ENCODE measurements around the gene SBK3. TPM values are rescaled to one million over a fixed set of nuclear protein-coding genes. Genes with fewer than 3 reads are reported as not detected.

SBK3 gene
- total and polyA plus RNA-seq, 2 of the 8 experiments (the other 6 are each of a cell fraction or from before 2014, with no cell fraction given), result 0.76 to 1.5 TPM

DNA sequence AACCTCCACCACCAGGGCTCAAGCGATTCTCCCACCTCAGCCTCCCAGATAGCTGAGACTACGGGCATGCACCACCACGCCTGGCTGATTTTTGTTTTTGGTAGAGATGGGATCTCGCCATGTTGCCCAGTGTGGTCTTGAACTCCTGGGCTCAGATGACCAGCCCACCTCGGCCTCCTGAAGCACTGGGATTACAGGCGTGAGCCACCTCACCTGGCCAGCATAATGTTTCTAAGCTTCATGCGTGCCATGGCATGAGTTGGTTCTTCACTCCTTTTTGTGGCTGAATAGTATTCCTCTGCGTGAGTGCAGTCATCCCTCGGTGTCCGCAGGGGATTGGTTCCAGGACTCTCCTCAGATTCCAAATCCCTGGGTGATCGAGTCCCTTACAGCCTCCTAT lies 39.5 kb upstream of the SBK3 start:
- 0 out of 8 replicates have a peak overlapping the region, but pooled peaks of 1 of the 4 experiments have one; percentile 60 for H3K4me3 ChIP-seq (ENCODE audit: extremely low read depth in 1 of 4, insufficient read depth in 2 of 4, low read depth in 3 of 4, low read length in 4 of 4)
- ChIA-PET CTCF (ENCODE audit: partially characterized antibody) (interaction anchor here (1.0 to 2.3 kb wide), 3 partner anchors 21 to 54 kb away, joined by 4 to 8 read pairs (median 8); partner anchors contain the start of gene ZNF865), POLR2A (ENCODE audit: partially characterized antibody) (interaction anchor here (1.4 to 5.5 kb wide), 4 partner anchors 14 to 40 kb away, joined by 4 to 42 read pairs (median 8); partner anchors contain the start of genes FIZ1, ZNF524 and ZNF784)
- H2AK5ac ChIP-seq (ENCODE audit: low read depth, low read length), result no peak overlapping the region
- H3K23me2 ChIP-seq (ENCODE audit: low read depth, low read length), result peaks cover 14% of the 10 kb centered on the region
- no peak overlapping the region for H3K27ac ChIP-seq (ENCODE audit: low read depth, low read length)
- H2AFZ ChIP-seq (ENCODE audit: low read length), result no peak overlapping the region
- H3K18ac ChIP-seq (ENCODE audit: extremely low read depth, low read length), result no peak overlapping the region
- 84% methylated on average over 11 of the region's 11 CpGs; no CpG with 5 or more reads in 1 of the 2 experiments for WGBS, 2 experiments (ENCODE audit: extremely low coverage in 1 of 2, insufficient coverage in 1 of 2, insufficient read length in 1 of 2, insufficient replicate concordance in 2 of 2, low coverage in 1 of 2, low lambda C conversion rate in 2 of 2, missing lambda C conversion rate in 1 of 2)
- peak overlapping the region in 1 of 2 experiments; percentile 73; a peak in 1 of 4 replicates for H3K4me2 ChIP-seq (ENCODE audit: insufficient read depth in 1 of 2, low read depth in 2 of 2, low read length in 2 of 2)
- H2BK20ac ChIP-seq (ENCODE audit: low read length), result 0 out of 2 replicates have a peak overlapping the region, but pooled peaks have one; percentile 43
- H4K8ac ChIP-seq (ENCODE audit: extremely low read depth, insufficient read depth, low read length), result no peak overlapping the region; the same call in 1 of the 2 replicates
- peaks cover under 1 to 2% of the 10 kb centered on the region in 2 experiments; a peak in 3 of 4 replicates for H3K79me2 ChIP-seq (ENCODE audit: control insufficient read depth in 1 of 2, insufficient read depth in 2 of 2, low read length in 2 of 2)
- 0 out of 2 replicates have a peak overlapping the region, but pooled peaks have one; percentile 5 for H2BK15ac ChIP-seq (ENCODE audit: low read length)
- no peaks in the 10 kb centered on the region for H3K36me3 ChIP-seq (ENCODE audit: control insufficient read depth in 2 of 4, insufficient read depth in 4 of 4, low read length in 3 of 4)
- H2BK12ac ChIP-seq (ENCODE audit: low read depth, low read length), result no peak overlapping the region
- no peak overlapping the region for H3K4ac ChIP-seq (replicated peaks; ENCODE audit: insufficient read length, low read depth, low read length)
- H3K56ac ChIP-seq (replicated peaks; ENCODE audit: insufficient read length, low read depth, low read length), result no peak overlapping the region
- H3K79me1 ChIP-seq (ENCODE audit: low read depth, low read length), result peaks cover 3% of the 10 kb centered on the region; the same call in 1 of the 2 replicates
- no peaks in the 10 kb centered on the region; a peak in 1 of 7 replicates for H3K27me3 ChIP-seq (replicated peaks in 1 of 4; ENCODE audit: control insufficient read depth in 3 of 4, extremely low read depth in 1 of 4, insufficient read depth in 3 of 4, low read length in 3 of 4)
- H3K9ac ChIP-seq (replicated peaks in 1 of 4; ENCODE audit: extremely low read depth in 1 of 4, low read depth in 3 of 4, low read length in 3 of 4), result no peak overlapping the region
- DNase-seq (ENCODE audit: low read depth in 1 of 2, low spot score in 2 of 2) (no peak), FAIRE-seq (no peak)
- no peaks in the 10 kb centered on the region for H3K9me3 ChIP-seq (ENCODE audit: insufficient read depth in 2 of 2, low read depth in 1 of 2, low read length in 1 of 2)
- no peak overlapping the region for H3K23ac ChIP-seq (ENCODE audit: insufficient read length)
- H3K14ac ChIP-seq (ENCODE audit: insufficient read length), result no peak overlapping the region
- no peak overlapping the region for H2BK5ac ChIP-seq (ENCODE audit: low read depth, low read length)
- no peaks in the 10 kb centered on the region for H4K20me1 ChIP-seq (replicated peaks in 1 of 2; ENCODE audit: control insufficient read depth in 1 of 2, insufficient read depth in 2 of 2, low read length in 2 of 2)
- H4K91ac ChIP-seq (replicated peaks; ENCODE audit: insufficient read length, low read length), result no peak overlapping the region
- peaks cover 0 to 4% (median 1%) of the 10 kb centered on the region in 4 experiments; a peak in 5 of 7 replicates for H3K4me1 ChIP-seq (replicated peaks in 1 of 4; ENCODE audit: control insufficient read depth in 3 of 4, insufficient read depth in 4 of 4, low read length in 3 of 4)
- H4K5ac ChIP-seq (ENCODE audit: insufficient read length, low read depth, low read length), result no peak overlapping the region
- H2BK120ac ChIP-seq (replicated peaks; ENCODE audit: low read depth, low read length), result no peak overlapping the region
- TF ChIP-seq EZH2 (IDR thresholded peaks at IDR 0.05; ENCODE audit: low read depth, low read length, severe bottlenecking), result no peak
- no peak for TF ChIP-seq RAD21 (IDR thresholded peaks at IDR 0.05 in 1 of 2, conservative IDR thresholded peaks at IDR 0.05 in 1 of 2; ENCODE audit: low read depth in 2 of 2, low read length in 2 of 2)
- no peak for TF ChIP-seq CHD1 (IDR thresholded peaks at IDR 0.05; ENCODE audit: low read depth, low read length)
- TF ChIP-seq MAFK (IDR thresholded peaks at IDR 0.05; ENCODE audit: low read depth, low read length), result no peak
- no peak for TF ChIP-seq EGR1 (IDR thresholded peaks at IDR 0.05; ENCODE audit: borderline replicate concordance, low read depth, low read length)
- TF ChIP-seq RBBP5 (IDR thresholded peaks at IDR 0.05; ENCODE audit: borderline replicate concordance, low read depth, low read length), result no peak
- no peak for TF ChIP-seq POLR2A (IDR thresholded peaks at IDR 0.05; ENCODE audit: control extremely low read depth in 1 of 2, low read depth in 2 of 2, low read length in 2 of 2)
- no peak for TF ChIP-seq BRCA1 (IDR thresholded peaks at IDR 0.05; ENCODE audit: low read depth, low read length)
